AG04450 (cell line): ENCODE data around the gene BCL11B. TPM values are rescaled to one million over a fixed set of nuclear protein-coding genes. Genes with fewer than 3 reads are reported as not detected.

Experiments used
- CTCF ChIA-PET: fragments of 300-600, 350-600 bp; formaldehyde crosslinking; extraction: SDS; loops from one replicate; lab custom pipeline; 2022; ENCODE audit warnings: antibody characterized with exemption, inconsistent platforms; lab: Charles Lee
- POLR2A ChIA-PET: fragments of 350-600 bp; formaldehyde crosslinking; extraction: SDS; loops from one replicate; lab custom pipeline; 2021; ENCODE audit warnings: antibody characterized with exemption, inconsistent platforms; lab: Yijun Ruan, JAX
- DNase-seq: peaks from one replicate; pipeline ENCODE4 v3.0.0-alpha.2; 2011; ENCODE audit warnings: low read depth, low spot score
- H3K27ac ChIP-seq: one replicate; pipeline ENCODE4 v1.5.1; 2012; ENCODE audit warnings: low read depth, low read length, control low read depth
- H3K27me3 ChIP-seq: one replicate; pipeline ENCODE4 v1.6.0; 2012; ENCODE audit warnings: low read length; ENCODE audit not compliant: control insufficient read depth, insufficient read depth
- H3K4me3 ChIP-seq: 2 replicates; pipeline ENCODE4 v1.5.1; 2011; ENCODE audit warnings: mild to moderate bottlenecking, low read depth, low read length, control low read depth
- H3K9me3 ChIP-seq: 2 replicates; pipeline ENCODE4 v1.5.1; 2012; ENCODE audit warnings: low read length; ENCODE audit not compliant: control insufficient read depth, insufficient read depth
- polyA plus RNA-seq: library from polyadenylated mRNA; depleted of rRNA; stranded (reverse); fragments of >200 nt; gene quantifications from 2 replicates; pipeline ENCODE4 v1.2.3, GENCODE V29; 2011
- TF ChIP-seq, protein P1 (sequence below): IDR thresholded peaks from 2 replicates; pipeline ENCODE4 v1.5.1; 2011; ENCODE audit warnings: low read depth, low read length, control low read depth, inconsistent platforms

Gene BCL11B
- polyA plus RNA-seq, 1 experiment: not detected

DNA sequence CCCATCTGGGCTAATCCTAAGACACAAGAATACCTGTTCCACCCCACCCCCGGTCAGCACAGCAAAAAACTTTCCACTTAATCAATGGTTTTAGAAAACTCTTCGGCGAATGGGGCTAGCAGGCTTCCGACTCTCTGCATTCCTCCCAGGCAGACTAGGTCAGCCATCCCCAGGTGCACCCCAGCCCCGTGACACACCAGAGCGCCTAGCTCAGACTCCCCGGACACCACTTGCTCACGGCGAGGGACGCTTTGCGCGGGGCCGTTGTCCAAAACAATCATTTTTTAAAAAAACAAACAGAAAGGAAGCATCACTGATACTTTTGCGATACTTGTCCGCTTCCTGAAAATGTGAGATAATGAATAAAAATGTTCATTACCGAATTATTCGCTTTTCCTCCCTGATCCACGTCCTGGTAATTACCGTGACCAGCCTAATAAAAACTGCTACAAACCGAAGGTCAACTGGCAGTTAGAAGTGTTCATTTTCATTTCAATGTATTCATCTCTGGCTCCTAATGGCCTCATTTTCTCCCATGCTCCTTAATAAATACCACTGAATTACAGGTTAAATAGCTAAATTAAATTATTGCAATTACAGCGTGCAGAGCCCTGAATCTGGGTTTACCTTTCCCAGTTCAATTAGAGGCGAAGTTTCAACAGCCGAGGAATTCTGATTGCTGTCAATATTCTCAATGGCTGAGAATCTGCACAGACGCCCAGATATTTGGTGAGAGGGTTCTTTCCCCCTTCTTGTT, 73.1 kb downstream of the BCL11B start:
- Histone ChIP-seq H3K4me3 (no peak overlapping the region), H3K27ac (no peak overlapping the region), H3K27me3 (no peaks in the 10 kb centered on the region), H3K9me3 (peaks cover 3% of the 10 kb centered on the region; the same call in 1 of the 2 replicates)
- DNase-seq: no peak
- TF ChIP-seq, protein P1, sequence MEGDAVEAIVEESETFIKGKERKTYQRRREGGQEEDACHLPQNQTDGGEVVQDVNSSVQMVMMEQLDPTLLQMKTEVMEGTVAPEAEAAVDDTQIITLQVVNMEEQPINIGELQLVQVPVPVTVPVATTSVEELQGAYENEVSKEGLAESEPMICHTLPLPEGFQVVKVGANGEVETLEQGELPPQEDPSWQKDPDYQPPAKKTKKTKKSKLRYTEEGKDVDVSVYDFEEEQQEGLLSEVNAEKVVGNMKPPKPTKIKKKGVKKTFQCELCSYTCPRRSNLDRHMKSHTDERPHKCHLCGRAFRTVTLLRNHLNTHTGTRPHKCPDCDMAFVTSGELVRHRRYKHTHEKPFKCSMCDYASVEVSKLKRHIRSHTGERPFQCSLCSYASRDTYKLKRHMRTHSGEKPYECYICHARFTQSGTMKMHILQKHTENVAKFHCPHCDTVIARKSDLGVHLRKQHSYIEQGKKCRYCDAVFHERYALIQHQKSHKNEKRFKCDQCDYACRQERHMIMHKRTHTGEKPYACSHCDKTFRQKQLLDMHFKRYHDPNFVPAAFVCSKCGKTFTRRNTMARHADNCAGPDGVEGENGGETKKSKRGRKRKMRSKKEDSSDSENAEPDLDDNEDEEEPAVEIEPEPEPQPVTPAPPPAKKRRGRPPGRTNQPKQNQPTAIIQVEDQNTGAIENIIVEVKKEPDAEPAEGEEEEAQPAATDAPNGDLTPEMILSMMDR: no peak
- CTCF ChIA-PET: no interaction called here
- POLR2A ChIA-PET: no interaction called here

DNA sequence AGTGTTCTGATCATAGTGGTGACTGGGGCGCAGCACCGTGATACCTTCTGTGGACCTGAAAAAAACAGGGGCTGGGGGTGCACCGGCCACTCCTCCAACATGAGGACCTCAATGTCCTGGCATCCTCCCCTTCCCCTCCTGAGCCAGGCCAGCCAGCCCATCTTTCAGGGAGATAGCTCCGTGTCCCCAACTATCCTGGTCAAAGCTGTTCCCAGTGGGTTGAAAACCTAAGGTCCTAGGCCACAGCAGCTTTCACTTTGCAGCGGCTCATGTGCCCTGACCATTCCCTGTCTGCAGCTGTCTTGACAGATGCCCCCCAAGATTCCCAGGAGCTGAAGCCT, 75.7 kb downstream of the BCL11B start:
- Histone ChIP-seq H3K27me3 (no peaks in the 10 kb centered on the region), H3K4me3 (no peak overlapping the region), H3K27ac (no peak overlapping the region), H3K9me3 (peaks cover 3% of the 10 kb centered on the region; the same call in 1 of the 2 replicates)
- no peak for DNase-seq
- ChIA-PET CTCF (no interaction called here), POLR2A (no interaction called here)
- TF ChIP-seq, protein P1: no peak

DNA sequence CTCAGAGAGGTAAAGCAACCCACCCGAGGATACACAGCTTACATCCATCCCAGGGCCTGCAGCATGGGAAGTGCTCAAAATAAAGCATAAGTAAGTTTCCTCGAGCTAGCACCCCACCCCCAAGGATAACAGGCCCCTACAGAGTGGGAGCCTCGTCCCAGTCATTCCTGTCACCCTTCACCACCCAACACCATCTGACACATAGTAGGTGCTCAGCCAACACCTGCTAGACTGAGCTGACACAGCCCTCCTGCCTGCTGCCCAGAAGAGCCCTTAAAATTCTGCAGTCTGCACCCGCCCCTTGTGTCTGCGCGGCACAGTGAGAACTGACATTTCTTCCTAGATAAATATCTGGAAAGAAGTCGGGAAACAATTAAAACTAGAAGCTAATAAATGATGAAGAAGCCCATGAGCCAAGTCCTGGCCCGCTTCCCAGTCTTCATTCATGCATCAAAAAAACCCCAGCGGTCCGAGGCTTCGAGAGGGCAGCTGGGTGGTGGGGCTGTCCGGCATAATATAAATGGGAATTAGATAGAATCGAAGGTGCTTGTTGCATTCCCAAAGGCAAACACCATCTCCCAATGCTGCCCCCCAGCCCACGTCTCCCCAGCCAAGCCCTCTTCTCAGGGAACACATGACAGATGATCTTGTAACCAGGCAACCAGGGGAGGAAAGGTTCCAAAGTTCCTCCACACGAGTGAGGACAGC, 76.2 kb downstream of the BCL11B start:
- Histone ChIP-seq H3K4me3 (no peak overlapping the region), H3K27me3 (no peaks in the 10 kb centered on the region), H3K27ac (no peak overlapping the region), H3K9me3 (peaks cover 2% of the 10 kb centered on the region; the same call in 1 of the 2 replicates)
- ChIA-PET CTCF (no interaction called here), POLR2A (no interaction called here)
- no peak for DNase-seq
- TF ChIP-seq, protein P1: no peak

DNA sequence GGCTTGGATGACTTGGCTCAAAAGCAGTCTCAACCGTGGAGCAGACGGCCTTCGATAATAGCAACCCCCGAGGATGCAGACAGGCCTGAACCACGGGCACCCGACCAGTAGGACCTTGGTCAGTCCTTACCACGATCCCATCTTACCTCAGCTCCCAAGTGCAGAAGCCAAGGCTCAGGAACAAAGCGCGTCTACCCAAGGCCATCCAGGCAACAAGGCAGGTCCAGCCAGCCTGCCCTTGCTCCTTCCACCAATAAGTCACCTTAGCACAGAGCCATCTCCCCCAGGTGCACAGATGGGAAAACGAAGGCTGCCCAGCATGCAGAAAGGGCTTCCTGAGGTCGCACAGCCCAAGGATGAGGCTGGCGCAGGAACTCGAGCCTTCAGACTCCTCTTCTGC, 77.3 kb downstream of the BCL11B start:
- CTCF ChIA-PET: no interaction called here
- DNase-seq: no peak
- no peak overlapping the region for H3K4me3 ChIP-seq
- TF ChIP-seq, protein P1: no peak
- POLR2A ChIA-PET: no interaction called here
- no peak overlapping the region for H3K27ac ChIP-seq
- no peaks in the 10 kb centered on the region for H3K27me3 ChIP-seq
- H3K9me3 ChIP-seq: peaks cover 4% of the 10 kb centered on the region; the same call in 1 of the 2 replicates

DNA sequence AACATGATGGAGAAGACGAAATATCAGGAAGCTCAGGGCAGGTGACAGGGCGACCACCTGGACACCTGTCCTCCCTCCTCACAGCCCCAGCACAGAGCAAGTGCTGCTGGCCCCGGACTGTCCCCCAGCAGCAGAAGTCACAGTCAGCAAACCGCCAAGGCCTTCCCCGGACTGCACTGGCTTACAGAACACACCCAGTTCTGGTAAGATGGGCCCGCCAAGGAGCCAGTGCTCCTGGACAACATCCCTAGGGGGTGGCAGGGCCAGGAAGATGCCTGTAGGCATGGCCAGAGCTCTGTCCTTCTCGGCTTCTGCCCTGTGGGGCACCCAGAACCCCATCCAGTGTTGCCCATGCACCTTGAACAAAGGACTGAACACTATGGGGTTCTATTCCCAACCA, 77.9 kb downstream of the BCL11B start:
- peaks cover 8% of the 10 kb centered on the region; the same call in 1 of the 2 replicates for H3K9me3 ChIP-seq
- no peak overlapping the region for H3K4me3 ChIP-seq
- ChIA-PET POLR2A (no interaction called here), CTCF (no interaction called here)
- no peak for DNase-seq
- TF ChIP-seq, protein P1: no peak
- H3K27ac ChIP-seq: no peak overlapping the region
- H3K27me3 ChIP-seq: no peaks in the 10 kb centered on the region
